Measurements from ENCODE around the gene TMC6.
A peak's percentile ranks its signal among the peaks of the same experiment; 100 is the strongest.

The TMC6 gene

GRCh38 chr17:78111016-78111726, 17.4 kb downstream of the TMC6 start:
- no peak for DNase-seq

GRCh38 chr17:78110363-78111015, 18.1 kb downstream of the TMC6 start:
- no peak for DNase-seq

- DNase-seq, result no peak
Observed at GRCh38 chr17:78109489-78109761, 19.1 kb downstream of the TMC6 start.

- DNase-seq, result peak in 2 of 56 donors; percentile 27 to 42
Observed at GRCh38 chr17:78108726-78109488, 19.6 kb downstream of the TMC6 start.

GRCh38 chr17:78107976-78108725, 20.4 kb downstream of the TMC6 start:
- DNase-seq, result no peak

- DNase-seq, result no peak
Observed at GRCh38 chr17:78107457-78107856, 21.1 kb downstream of the TMC6 start.

GRCh38 chr17:78106211-78106610, 22.3 kb downstream of the TMC6 start:
- no peak for DNase-seq

- no peak for DNase-seq
Observed at GRCh38 chr17:78105551-78105950, 23.0 kb downstream of the TMC6 start.

- DNase-seq, result no peak
Observed at GRCh38 chr17:78105101-78105500, 23.5 kb downstream of the TMC6 start.

- no peak for DNase-seq
Observed at GRCh38 chr17:78104540-78104941, 24.0 kb downstream of the TMC6 start.

GRCh38 chr17:78103311-78103710, 25.2 kb downstream of the TMC6 start:
- DNase-seq, result no peak

- no peak for DNase-seq
Observed at GRCh38 chr17:78101542-78101941, 27.0 kb downstream of the TMC6 start.

GRCh38 chr17:78101112-78101511, 27.4 kb downstream of the TMC6 start:
- DNase-seq, result no peak

- DNase-seq, result no peak
Observed at GRCh38 chr17:78096093-78096492, 32.5 kb downstream of the TMC6 start.

- DNase-seq, result no peak
Observed at GRCh38 chr17:78095035-78095434, 33.5 kb downstream of the TMC6 start.

- no peak for DNase-seq
Observed at GRCh38 chr17:78092794-78093324, 35.7 kb downstream of the TMC6 start.

- no peak for DNase-seq
Observed at GRCh38 chr17:78089576-78090281, 38.8 kb downstream of the TMC6 start.

GRCh38 chr17:78088529-78088928, 40.0 kb downstream of the TMC6 start:
- DNase-seq, result no peak

GRCh38 chr17:78086740-78087139, 41.8 kb downstream of the TMC6 start:
- DNase-seq, result no peak

- DNase-seq, result no peak
Observed at GRCh38 chr17:78082988-78083387, 45.6 kb downstream of the TMC6 start.

GRCh38 chr17:78082355-78082872, 46.1 kb downstream of the TMC6 start:
- DNase-seq, result peak in 14 of 56 donors; percentile 6 to 56 (median 20)
